GM18951 (cell line): Measurements from ENCODE around the gene PLD4.

Source experiments
- POLR2A ChIP-seq: IDR thresholded peaks from 4 replicates; pipeline ENCODE4 v1.6.1; 2011; ENCODE audit warnings: mild to moderate bottlenecking; ENCODE audit not compliant: insufficient read length, insufficient read depth; ENCODE audit errors: extremely low read depth
- in situ Hi-C: fragments of 300-500 bp; cut with MboI; formaldehyde crosslinking; loops from one replicate; pipeline ENCODE4 v1.12.0; 2022; ENCODE audit warnings: low sequenced_read_pairs, mixed read lengths, inconsistent platforms; ENCODE audit not compliant: unreplicated experiment

The PLD4 gene

DNA sequence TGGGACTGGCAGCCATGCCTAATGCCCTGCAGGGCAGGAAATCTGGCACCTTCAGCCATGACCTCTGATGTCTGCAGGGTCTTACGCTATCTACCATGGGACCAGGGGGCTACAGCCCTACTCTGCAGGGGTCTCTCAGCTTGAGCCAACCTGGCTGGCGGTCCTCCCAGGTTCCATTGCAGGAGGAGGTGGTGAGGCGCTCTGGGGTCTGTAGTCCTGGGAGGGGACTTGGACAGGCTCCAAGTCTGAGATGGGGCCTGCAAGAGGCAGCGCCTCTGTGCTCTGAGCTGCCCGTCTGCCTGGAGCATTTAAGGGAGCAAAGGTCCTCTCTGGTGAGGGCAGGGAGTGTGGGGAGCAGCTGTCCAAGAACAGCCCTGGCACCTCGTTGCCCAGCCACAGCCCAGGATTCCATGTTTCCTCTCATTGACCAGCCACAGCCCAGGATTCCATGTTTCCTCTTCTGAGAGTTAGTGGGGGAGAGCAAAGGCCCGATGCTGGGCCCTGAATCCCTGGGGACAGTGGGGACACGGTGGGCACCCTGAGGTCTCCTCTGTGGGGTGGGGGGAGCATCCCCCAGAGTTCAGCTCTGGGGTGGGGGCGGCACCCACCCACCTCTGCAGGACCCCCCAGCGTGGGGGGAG lies 655 bp downstream of the PLD4 start:
- no peak for TF ChIP-seq POLR2A
- in situ Hi-C loops, result no loop called here

DNA sequence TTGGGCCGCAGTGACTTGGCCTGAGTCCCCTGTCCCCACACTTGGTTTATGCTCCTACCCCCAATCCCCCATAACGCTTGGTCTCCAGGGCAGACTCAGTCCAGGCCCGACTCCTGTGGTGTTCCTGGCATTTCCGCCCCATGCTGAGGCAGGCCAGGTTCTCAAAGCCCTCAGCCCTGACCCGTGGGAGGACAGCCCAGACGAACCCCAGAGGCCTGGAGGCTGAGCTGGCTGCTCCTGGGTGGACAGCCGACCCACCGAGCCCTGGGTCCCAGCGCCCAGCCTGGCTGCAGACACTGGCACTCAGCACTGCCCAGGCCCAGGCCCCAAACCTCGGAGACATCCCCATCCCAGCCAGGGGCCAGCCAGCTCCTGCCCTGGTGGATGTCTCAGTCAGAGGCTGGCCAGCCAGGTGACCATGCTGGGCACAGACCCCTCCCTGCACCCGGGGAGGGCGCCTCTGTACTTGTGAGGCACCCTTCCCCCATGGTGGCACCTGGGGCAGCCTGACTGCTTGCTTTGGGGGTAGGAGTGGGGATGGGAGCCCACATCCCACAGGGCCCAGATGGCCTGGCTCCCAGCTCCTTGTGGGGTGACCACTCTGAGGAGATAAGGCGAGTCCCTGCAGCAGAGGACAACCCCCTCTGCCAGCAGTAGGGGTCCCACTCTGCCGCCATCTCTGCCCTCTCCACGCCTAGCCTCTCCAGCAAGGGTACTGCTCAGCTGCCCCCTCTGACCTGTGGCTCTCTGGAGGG lies 1.4 kb downstream of the PLD4 start:
- in situ Hi-C loops, result no loop called here
- no peak for TF ChIP-seq POLR2A

DNA sequence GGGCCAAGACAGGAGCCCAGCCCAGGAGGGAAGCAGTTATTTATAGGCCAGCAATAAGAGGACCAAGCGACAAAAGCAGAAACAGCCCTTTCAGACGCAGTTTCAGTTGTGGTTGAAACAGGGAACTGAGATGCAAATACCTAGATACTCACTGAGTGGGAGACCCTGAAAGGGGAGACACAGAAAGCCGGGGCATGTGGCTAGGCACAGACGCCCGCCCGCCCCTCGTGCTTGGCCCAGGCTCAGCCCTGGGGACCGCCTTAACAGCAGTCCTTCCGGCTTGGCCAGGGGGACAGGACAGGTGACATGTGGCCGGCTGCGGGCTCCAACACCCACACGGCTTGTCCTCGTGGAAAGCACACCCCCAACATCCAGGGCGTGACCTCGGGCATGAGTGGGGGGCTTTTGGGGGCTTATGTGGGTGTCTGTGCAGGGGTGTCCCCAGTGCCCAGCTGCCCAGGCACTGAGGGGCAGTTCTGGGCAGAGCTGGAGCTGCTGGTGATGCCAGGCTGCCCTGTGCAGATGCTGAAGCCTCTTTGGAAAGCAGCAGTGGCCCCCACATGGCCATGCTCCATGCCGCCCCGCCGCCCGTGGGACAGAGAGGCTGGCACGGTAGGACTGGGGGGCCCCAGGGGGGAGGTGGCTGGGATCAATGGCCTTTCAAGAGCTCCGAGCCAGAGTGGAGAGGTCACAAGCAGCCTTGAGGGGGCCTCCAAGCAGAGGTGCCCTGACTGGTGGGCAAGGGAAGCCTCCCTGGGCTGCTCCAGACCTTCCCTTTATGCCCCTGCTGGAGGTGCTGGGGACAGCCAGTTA lies 2.1 kb downstream of the PLD4 start:
- in situ Hi-C loops, result no loop called here
- TF ChIP-seq POLR2A, result peak; percentile 32

DNA sequence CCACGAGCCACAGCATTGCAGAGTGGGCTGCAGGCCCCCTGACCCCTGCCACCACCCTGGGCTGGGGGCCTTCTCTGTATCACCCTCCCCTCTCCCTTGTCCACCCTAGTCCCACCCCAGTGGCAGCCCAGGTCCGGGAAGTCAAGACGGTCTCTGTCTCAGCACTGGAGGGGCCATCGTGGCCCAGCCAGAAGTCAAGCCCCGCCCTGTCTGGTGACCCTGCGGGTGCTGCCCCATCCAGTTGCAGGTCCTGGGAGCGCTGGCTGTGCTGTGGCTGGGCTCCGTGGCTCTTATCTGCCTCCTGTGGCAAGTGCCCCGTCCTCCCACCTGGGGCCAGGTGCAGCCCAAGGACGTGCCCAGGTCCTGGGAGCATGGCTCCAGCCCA lies 2.7 kb downstream of the PLD4 start:
- in situ Hi-C loops, result no loop called here
- no peak for TF ChIP-seq POLR2A

DNA sequence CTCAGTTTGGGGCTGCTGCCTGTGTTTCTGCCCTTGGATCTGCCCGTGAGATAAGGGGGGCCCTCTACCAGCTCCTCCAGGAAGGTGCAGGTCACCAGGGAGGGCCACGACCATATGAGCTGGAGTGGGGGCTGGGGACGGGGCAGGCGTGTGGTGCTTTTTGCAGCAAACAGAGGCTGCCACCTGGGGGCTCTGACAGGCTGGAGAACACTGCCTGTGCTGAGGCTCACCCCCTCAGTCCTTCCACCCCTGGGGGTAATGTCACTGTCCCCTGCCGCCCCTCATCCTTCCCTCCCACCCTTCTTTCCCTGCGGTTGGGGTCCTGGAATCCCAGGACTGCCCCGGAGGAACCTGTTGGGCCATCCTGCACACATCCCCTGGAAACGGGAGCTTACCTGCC lies 3.2 kb downstream of the PLD4 start:
- in situ Hi-C loops, result no loop called here
- TF ChIP-seq POLR2A, result no peak

DNA sequence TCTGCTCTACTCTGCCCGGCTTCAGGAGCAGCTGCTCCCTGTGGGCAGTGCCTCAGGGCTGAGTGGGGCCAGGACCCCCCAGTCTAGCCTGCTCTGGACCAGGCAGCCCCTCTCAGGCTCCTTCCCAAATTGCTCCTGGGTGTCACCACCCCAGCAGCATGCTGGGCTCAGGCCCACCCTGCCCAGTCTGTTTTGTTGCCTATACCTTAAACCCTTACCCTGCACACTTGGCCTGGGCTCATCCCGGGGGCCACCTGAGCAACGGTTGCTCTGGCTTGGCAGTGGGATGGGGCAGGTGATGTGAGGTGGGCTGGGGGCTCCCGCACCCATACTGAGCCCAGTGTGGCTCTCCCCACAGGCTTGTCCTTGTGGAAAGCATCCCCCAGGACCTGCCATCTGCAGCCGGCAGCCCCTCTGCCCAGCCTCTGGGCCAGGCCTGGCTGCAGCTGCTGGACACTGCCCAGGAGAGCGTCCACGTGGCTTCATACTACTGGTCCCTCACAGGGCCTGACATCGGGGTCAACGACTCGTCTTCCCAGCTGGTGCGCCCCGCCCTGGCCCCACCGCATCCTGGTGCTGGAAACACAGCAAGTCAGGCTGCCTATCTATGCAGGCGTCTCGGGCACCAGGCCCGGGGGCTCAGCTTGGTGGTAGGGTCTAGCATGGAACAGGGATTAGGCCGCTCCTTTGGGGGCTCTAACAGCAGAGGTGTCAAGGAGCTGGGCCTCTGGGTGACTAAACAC lies 3.9 kb downstream of the PLD4 start:
- no peak for TF ChIP-seq POLR2A

DNA sequence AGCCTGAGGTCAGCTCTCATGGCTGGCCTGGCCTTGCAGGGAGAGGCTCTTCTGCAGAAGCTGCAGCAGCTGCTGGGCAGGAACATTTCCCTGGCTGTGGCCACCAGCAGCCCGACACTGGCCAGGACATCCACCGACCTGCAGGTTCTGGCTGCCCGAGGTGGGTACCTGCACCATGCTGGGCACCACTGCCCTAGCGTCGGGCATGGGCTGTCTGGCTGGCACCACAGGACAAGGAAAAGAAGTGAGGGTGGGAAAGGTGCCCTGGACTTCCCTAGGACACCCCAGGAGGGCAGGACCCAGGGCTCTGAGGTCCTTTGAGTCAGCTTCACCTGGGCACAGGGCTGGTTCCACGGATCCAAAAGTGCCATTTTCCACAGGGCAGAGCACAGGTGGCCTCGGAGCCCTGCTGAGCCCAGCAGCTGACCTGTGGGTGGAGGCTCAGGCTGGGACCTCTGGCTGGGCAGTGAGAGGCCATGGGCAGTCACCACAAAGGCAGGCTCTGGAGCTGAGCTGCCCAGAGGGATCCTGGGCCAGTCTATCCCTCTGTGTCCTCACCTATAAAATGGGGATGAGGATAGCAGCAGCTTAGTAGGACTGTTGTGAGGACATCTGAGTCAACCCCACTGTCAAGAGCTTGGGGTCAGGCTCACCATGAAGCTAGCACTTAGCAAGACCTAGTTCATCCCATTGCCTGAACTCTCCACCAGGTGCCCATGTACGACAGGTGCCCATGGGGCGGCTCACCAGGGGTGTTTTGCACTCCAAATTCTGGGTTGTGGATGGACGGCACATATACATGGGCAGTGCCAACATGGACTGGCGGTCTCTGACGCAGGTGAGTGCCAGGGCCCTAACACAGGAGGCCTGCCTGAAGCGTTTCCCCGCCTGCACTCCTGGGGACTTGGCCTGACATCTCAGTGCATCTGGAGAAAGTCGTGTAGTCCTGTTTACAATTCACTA lies 4.9 kb downstream of the PLD4 start:
- no peak for TF ChIP-seq POLR2A
- in situ Hi-C loops, result no loop called here

More for the DNA sequence above, 3.9 kb downstream of the PLD4 start:
- in situ Hi-C loops, result no loop called here

GRCh38 chr14:104930526-104931303 lies 6.0 kb downstream of the PLD4 start:
- in situ Hi-C loops, result no loop called here
- no peak for TF ChIP-seq POLR2A

DNA sequence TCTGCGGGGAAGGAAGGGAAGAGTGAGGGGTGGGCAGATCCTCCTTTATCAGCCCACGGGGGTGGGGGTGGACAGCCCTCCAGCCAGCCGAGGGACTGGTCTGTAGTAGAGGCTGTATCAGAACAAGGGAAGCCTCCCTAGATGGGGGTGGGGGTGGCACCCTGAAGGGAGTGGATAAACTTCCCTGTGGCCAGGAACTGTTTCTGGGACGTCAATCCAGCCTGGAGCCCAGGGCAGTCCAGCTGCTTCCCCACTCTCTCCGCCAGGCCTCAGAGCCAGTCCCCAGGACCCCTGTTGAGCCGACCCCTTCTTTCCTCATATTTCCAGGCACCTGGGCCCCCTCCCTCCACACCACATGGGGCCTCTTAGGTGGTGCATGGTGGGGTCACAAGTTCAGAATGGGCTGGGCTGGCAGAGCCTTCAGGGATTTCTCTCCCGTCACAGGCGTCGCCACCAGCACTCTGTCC lies 6.7 kb downstream of the PLD4 start:
- TF ChIP-seq POLR2A, result no peak
- in situ Hi-C loops, result no loop called here

GRCh38 chr14:104931771-104932675 lies 7.3 kb downstream of the PLD4 start:
- in situ Hi-C loops, result no loop called here
- no peak for TF ChIP-seq POLR2A
